SK-N-MC (cell line): ENCODE measurements around the gene ZNF783.

ENCODE experiments used
- DNase-seq: peaks from one replicate; pipeline ENCODE4 v3.0.0-alpha.2; 2011; ENCODE audit warnings: low read depth, low spot score
- H3K27ac ChIP-seq: fragments of 200-600 bp; sonication (generic); 2 replicates; pipeline ENCODE4 v1.5.1; 2016; ENCODE audit warnings: mixed run types
- H3K36me3 ChIP-seq: fragments of 200-600 bp; sonication (generic); 2 replicates; pipeline ENCODE4 v1.6.1; 2017; ENCODE audit warnings: antibody characterized with exemption, low read length, mixed read lengths; ENCODE audit not compliant: insufficient read depth
- H3K4me3 ChIP-seq: fragments of 200-600 bp; sonication (generic); 2 replicates; pipeline ENCODE4 v1.5.1; 2016
- H3K9ac ChIP-seq: fragments of 200-600 bp; sonication (generic); 2 replicates; pipeline ENCODE4 v1.8.0; 2017; ENCODE audit warnings: mixed run types, mixed read lengths; ENCODE audit not compliant: insufficient read length
- H3K9me3 ChIP-seq: fragments of 200-600 bp; sonication (generic); 2 replicates; pipeline ENCODE4 v1.6.1; 2017; ENCODE audit warnings: low read depth, mild to moderate bottlenecking, antibody characterized with exemption, low read length, moderate library complexity, mixed read lengths
- EZH2 ChIP-seq: fragments of 200-600 bp; sonication (generic); IDR thresholded peaks from one replicate; pipeline ENCODE4 v1.6.1; 2017; ENCODE audit warnings: antibody characterized with exemption
- FOXP2 ChIP-seq: optimal IDR thresholded peaks from 2 replicates; pipeline ENCODE3; 2011; ENCODE audit warnings: mild to moderate bottlenecking, moderate library complexity; ENCODE audit not compliant: insufficient read depth; ENCODE audit errors: extremely low read length, control extremely low read depth
- POLR2AphosphoS5 ChIP-seq: IDR thresholded peaks from 2 replicates; pipeline ENCODE4 v1.6.1; 2012; ENCODE audit warnings: mild to moderate bottlenecking, low read depth, low read length, borderline replicate concordance

The ZNF783 gene

DNA sequence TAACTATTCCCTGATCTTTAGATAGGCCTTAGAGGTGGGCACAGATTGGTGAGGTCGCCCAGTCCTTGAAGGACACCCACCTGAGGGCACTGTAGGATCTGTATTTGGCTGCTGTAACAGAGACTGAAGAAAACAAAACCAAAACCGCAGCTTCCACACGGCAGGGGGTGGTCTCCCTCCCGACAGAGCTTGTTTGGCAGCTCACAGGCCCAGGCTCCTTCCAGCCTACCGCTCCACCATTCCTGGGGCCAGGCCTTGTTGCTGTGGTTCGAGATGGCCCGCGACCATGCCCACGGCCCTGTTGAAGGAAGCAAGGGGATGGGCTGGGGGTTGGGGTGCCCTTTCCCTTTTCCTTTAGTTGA lies 30.4 kb downstream of the ZNF783 start:
- DNase-seq: no peak
- no peak overlapping the region for H3K27ac ChIP-seq
- no peak overlapping the region for H3K4me3 ChIP-seq
- H3K9me3 ChIP-seq: no peaks in the 10 kb centered on the region
- no peak overlapping the region for H3K9ac ChIP-seq
- no peak for TF ChIP-seq POLR2AphosphoS5
- TF ChIP-seq FOXP2: no peak
- TF ChIP-seq EZH2: no peak
- H3K36me3 ChIP-seq: peaks cover 8% of the 10 kb centered on the region; the same call in 1 of the 2 replicates

DNA sequence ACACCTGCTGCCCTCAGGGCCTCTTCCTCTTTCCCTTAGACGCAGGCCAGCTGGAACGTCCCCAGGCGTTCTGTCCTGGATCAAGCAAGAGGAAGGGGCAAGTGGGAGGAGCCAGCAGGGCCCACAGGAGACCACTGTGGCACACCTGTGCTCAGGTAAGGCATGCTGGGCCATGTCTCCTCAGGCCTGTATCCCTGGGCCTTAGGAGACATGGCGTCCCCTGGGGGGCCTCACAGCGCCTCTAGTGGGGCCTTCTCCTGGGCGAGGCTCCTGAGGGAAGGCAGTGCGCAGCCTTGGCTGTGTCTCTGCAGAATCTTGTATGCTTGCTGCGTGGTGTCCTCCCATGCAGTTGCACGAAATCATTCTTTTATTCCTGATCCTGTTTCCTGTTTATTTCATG lies 31.3 kb downstream of the ZNF783 start:
- H3K4me3 ChIP-seq: no peak overlapping the region
- no peaks in the 10 kb centered on the region for H3K9me3 ChIP-seq
- H3K9ac ChIP-seq: no peak overlapping the region
- H3K27ac ChIP-seq: no peak overlapping the region
- H3K36me3 ChIP-seq: peaks cover 5% of the 10 kb centered on the region; the same call in 1 of the 2 replicates
- TF ChIP-seq EZH2: no peak
- TF ChIP-seq POLR2AphosphoS5: no peak
- TF ChIP-seq FOXP2: no peak
- DNase-seq: no peak

DNA sequence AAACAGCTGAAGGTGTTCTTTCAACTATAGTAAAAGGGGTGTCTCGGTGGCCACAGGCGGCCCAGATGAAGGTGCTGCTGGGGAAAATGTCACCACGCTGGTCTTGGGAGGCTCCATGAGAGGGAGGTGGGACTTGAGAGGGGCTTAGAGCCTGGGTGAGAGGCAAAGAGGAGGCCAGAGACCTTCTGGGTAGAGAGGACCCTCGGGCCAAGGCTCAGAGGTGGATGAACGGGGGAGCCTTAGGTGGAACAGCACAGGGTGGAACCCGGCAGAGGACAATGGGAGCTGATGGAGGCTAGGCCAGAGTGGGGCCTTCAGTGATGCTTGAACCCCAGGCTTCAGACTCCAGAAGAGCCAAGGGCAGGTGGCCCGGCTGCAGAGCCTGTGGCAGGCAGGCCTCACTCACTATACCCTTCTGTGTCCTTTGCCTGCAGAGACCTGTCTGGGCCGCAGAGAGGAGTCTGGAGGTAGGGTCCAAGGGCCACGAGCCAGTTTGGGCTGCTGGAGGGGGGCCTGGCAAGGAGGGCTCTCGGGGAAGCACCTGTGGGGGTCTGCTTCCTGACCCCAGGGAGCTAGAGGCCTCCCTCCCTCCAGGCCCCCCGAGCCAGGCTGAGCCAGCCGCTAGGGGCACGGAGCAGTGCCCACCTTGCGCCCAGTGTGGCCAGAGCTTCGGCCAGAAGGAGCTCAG lies 32.1 kb downstream of the ZNF783 start:
- peaks cover 4% of the 10 kb centered on the region; the same call in 1 of the 2 replicates for H3K36me3 ChIP-seq
- H3K4me3 ChIP-seq: no peak overlapping the region
- DNase-seq: no peak
- H3K9ac ChIP-seq: no peak overlapping the region
- no peaks in the 10 kb centered on the region for H3K9me3 ChIP-seq
- H3K27ac ChIP-seq: no peak overlapping the region
- TF ChIP-seq FOXP2 (no peak), POLR2AphosphoS5 (no peak), EZH2 (no peak)

DNA sequence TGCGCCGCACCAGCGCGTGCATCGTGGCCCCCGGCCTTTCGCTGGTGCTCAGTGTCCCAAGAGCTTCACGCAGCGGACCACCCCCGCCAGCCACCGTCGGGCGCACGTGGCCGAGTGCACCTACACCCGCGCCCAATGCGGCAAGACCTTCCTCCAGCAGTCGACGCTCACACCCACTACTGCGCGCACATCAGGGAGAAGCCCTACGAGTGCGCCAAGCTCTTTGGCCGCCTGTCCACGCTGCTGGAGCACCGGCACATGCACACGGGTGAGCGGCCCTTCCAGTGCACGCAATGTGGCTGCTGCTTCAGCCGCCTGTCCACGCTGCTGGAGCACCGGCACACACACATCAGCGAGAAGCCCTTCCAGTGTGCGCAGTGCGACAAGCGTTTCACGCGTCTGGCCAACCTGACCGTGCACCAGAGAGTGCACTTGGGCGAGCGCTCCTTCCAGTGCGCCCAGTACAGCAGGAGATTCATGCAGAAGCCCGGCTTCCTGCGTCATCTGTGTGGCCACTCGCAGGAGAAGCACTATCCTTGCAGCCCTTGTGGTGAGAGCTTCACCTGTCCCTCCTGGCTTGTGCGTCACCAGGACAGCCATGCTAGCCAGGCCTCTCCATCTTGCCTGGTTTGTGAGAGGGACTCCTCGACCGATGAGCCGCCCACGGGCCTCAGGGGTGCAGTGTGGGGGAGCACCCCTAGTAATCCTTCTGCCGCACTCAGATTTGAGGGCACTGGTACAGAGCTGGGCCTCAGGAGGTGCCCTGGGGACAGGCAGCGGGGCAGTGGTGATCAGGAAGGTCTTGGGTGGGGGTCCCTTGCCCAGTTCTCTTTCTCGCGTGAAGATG lies 32.9 kb downstream of the ZNF783 start:
- H3K9ac ChIP-seq: no peak overlapping the region
- H3K9me3 ChIP-seq: no peaks in the 10 kb centered on the region
- peaks cover 4% of the 10 kb centered on the region; the same call in 1 of the 2 replicates for H3K36me3 ChIP-seq
- no peak for DNase-seq
- H3K4me3 ChIP-seq: no peak overlapping the region
- no peak overlapping the region for H3K27ac ChIP-seq
- no peak for TF ChIP-seq POLR2AphosphoS5
- no peak for TF ChIP-seq EZH2
- TF ChIP-seq FOXP2: no peak

DNA sequence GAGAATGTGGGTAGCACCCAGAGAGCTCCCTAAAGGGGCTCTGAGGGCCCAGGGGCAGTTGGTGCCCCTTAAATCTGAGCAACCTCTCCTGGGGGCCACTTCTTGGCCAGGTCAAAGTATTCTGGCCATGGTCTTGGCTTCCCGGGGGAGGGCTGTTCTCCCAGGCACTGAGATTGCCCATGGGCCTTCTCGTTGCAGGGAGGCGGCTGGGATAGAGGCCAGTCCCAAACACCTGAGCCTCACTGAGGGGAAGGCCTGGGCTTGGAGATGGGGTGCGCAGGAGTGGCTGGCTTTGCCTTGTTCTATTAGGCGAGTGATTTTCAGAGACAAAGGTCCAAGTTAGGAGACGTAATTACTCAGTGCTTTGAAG lies 33.5 kb downstream of the ZNF783 start:
- no peak for DNase-seq
- Histone ChIP-seq H3K36me3 (peaks cover 4% of the 10 kb centered on the region; the same call in 1 of the 2 replicates), H3K9ac (no peak overlapping the region), H3K4me3 (no peak overlapping the region), H3K9me3 (no peaks in the 10 kb centered on the region), H3K27ac (no peak overlapping the region)
- TF ChIP-seq POLR2AphosphoS5 (no peak), FOXP2 (no peak), EZH2 (no peak)

DNA sequence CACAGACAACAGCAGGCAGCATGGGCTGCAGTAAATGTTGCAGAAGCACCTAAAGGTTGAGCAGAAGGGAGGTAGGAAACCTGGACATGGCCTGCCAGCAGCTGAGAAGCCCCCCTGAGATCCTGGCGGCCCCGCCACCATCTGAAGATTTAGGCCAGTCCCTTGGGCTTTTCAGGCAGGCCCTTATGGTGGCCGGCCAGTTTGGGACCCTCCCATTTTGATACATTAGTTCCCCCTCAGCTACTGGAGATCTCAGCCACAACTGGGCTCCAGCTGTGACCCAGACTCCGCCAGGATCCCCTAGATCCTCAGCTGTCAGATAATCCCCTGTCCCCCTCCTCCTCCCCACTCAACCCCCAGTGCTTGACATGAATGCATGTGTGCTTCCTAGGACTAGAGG lies 34.4 kb downstream of the ZNF783 start:
- no peaks in the 10 kb centered on the region for H3K9me3 ChIP-seq
- no peak overlapping the region for H3K4me3 ChIP-seq
- no peak overlapping the region for H3K27ac ChIP-seq
- H3K9ac ChIP-seq: no peak overlapping the region
- H3K36me3 ChIP-seq: peaks cover 4% of the 10 kb centered on the region; the same call in 1 of the 2 replicates
- TF ChIP-seq EZH2 (no peak), POLR2AphosphoS5 (no peak), FOXP2 (no peak)
- no peak for DNase-seq

DNA sequence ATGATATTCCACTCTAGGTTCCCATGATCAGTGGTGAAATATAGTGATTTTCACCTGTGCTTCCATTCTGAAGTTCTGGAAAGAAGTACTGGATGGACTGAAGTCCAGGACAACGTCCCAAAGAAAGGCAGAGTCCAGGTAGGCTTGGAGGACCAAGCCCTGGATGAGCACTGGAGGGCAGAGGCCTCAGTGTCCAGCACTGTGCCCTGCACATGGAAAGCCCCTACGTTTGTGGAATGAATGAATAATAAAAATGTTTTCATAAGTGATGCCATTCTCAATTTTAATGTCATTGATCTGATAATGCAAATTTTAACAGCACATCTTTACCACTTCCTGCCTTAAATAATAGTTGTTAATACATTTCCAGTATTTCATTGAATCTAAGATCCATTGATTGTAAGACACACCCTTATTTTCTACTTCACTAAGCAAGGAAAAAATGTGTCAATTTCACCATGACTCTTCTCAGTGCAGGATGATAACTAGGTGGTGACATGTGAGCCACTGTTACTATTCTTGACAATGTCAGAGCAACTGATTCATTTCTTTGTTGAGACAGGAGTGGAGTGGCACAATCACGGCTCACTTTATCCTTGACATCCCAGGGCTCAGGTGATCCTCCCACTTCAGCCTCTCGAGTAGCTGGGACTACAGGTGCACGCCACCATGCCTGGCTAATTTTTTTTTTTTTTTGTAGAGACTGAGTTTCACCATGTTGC lies 35.2 kb downstream of the ZNF783 start:
- no peak for TF ChIP-seq POLR2AphosphoS5
- no peak for TF ChIP-seq FOXP2
- TF ChIP-seq EZH2: no peak
- Histone ChIP-seq H3K9me3 (no peaks in the 10 kb centered on the region), H3K36me3 (peaks cover 4% of the 10 kb centered on the region; the same call in 1 of the 2 replicates), H3K27ac (no peak overlapping the region), H3K4me3 (no peak overlapping the region), H3K9ac (no peak overlapping the region)
- DNase-seq: no peak

DNA sequence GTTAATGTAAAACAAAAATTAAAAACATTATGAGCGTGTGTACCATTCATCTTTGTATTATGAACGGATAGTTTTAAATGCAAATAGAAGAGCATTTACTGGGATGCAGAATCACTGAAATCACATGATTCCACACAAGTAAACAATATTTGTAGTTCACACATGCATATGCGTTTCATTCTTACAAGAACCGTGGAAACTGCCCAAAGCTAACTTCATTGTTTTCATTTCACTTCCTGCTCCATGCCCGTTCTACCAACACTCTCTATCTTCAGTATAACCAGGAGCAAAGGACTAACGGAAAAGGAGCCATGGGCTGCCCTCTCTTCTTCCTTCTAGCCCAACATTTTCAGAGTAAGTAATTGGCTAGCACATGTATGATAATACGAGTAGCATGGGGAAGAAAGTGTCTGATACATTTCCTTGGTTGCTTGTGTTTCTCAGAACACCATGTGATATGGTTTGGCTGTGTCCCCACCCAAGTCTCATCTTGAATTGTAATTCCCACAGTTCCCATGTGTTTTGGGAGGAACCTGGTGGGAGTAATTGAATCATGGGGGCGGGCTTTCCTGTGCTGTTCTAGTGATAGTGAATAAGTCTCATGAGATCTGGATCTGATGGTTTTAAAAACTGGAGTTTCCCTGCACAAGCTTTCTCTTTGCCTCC lies 38.8 kb downstream of the ZNF783 start:
- TF ChIP-seq EZH2: no peak
- no peak for TF ChIP-seq FOXP2
- no peak for TF ChIP-seq POLR2AphosphoS5
- no peak for DNase-seq
- no peak overlapping the region for H3K9ac ChIP-seq

More for the DNA sequence above, 38.8 kb downstream of the ZNF783 start:
- H3K4me3 ChIP-seq: no peak overlapping the region
- H3K36me3 ChIP-seq: no peaks in the 10 kb centered on the region
- H3K9me3 ChIP-seq: no peaks in the 10 kb centered on the region
- no peak overlapping the region for H3K27ac ChIP-seq
